ENCODE results near the gene MNX1. TPM values are rescaled to one million over a fixed set of nuclear protein-coding genes. Genes with fewer than 3 reads are reported as not detected.

The MNX1 gene
- total RNA-seq, 2 experiments from 2014 or later, result 4.4 to 4.7 TPM

GRCh38 chr7:157058701-157059100 lies 48.2 kb upstream of the MNX1 start:
- intact Hi-C loops (cut with micrococcal nuclease; ENCODE audit: unreplicated experiment), result no loop called here
- DNase-seq (ENCODE audit: low spot score), result no peak
- ChIA-PET POLR2A (no interaction called here), CTCF (ENCODE audit: unreplicated experiment) (no interaction called here)
- Histone ChIP-seq H3K9me3 (ENCODE audit: low read length) (no peaks in the 10 kb centered on the region), H3K27ac (ENCODE audit: low read depth, low read length, poor library complexity, severe bottlenecking) (no peak overlapping the region), H3K4me3 (ENCODE audit: low read depth, low read length, poor library complexity, severe bottlenecking) (no peak overlapping the region), H3K4me1 (ENCODE audit: insufficient read depth, low read length, poor library complexity, severe bottlenecking) (no peaks in the 10 kb centered on the region), H2AFZ (ENCODE audit: low read length) (no peak overlapping the region), H3K36me3 (ENCODE audit: insufficient read depth, low read length) (no peaks in the 10 kb centered on the region), H3K4me2 (ENCODE audit: low read length) (no peak overlapping the region), H3K79me2 (ENCODE audit: insufficient read depth, low read depth, low read length) (no peaks in the 10 kb centered on the region), H3K9me2 (ENCODE audit: insufficient read depth, low read length) (no peaks in the 10 kb centered on the region), H4K20me1 (ENCODE audit: insufficient read depth, low read length) (no peaks in the 10 kb centered on the region)
- no peak for TF ChIP-seq EZH2phosphoT487 (IDR thresholded peaks at IDR 0.05; ENCODE audit: borderline replicate concordance, low read depth, low read length)
- BruUV-seq (replicated peaks), result no TSS peak

GRCh38 chr7:157058068-157058467 lies 47.6 kb upstream of the MNX1 start:
- no peak for DNase-seq (ENCODE audit: low spot score)
- intact Hi-C loops (cut with micrococcal nuclease; ENCODE audit: unreplicated experiment), result no loop called here
- Histone ChIP-seq H3K4me1 (ENCODE audit: insufficient read depth, low read length, poor library complexity, severe bottlenecking) (no peaks in the 10 kb centered on the region), H3K9me3 (ENCODE audit: low read length) (no peaks in the 10 kb centered on the region), H4K20me1 (ENCODE audit: insufficient read depth, low read length) (no peaks in the 10 kb centered on the region), H3K36me3 (ENCODE audit: insufficient read depth, low read length) (no peaks in the 10 kb centered on the region), H3K4me2 (ENCODE audit: low read length) (no peak overlapping the region), H3K79me2 (ENCODE audit: insufficient read depth, low read depth, low read length) (no peaks in the 10 kb centered on the region), H3K27ac (ENCODE audit: low read depth, low read length, poor library complexity, severe bottlenecking) (no peak overlapping the region), H3K9me2 (ENCODE audit: insufficient read depth, low read length) (no peaks in the 10 kb centered on the region), H3K4me3 (ENCODE audit: low read depth, low read length, poor library complexity, severe bottlenecking) (no peak overlapping the region), H2AFZ (ENCODE audit: low read length) (no peak overlapping the region)
- POLR2A ChIA-PET, result no interaction called here
- BruUV-seq (replicated peaks), result no TSS peak
- no peak for TF ChIP-seq CTCF (conservative IDR thresholded peaks at IDR 0.05; ENCODE audit: low read length)
- TF ChIP-seq EZH2phosphoT487 (IDR thresholded peaks at IDR 0.05; ENCODE audit: borderline replicate concordance, low read depth, low read length), result no peak
- CTCF ChIA-PET (ENCODE audit: unreplicated experiment), result no interaction called here

GRCh38 chr7:157056957-157057902 lies 46.8 kb upstream of the MNX1 start:
- intact Hi-C loops (cut with micrococcal nuclease; ENCODE audit: unreplicated experiment), result no loop called here
- no peak overlapping the region for H3K4me3 ChIP-seq (ENCODE audit: low read depth, low read length, poor library complexity, severe bottlenecking)
- no peaks in the 10 kb centered on the region for H3K36me3 ChIP-seq (ENCODE audit: insufficient read depth, low read length)
- H3K27ac ChIP-seq (ENCODE audit: low read depth, low read length, poor library complexity, severe bottlenecking), result no peak overlapping the region
- no peak overlapping the region for H2AFZ ChIP-seq (ENCODE audit: low read length)
- CTCF ChIA-PET (ENCODE audit: unreplicated experiment), result no interaction called here
- no peaks in the 10 kb centered on the region for H4K20me1 ChIP-seq (ENCODE audit: insufficient read depth, low read length)
- DNase-seq (ENCODE audit: low spot score), result no peak
- BruUV-seq (replicated peaks), result no TSS peak
- no peak overlapping the region for H3K4me2 ChIP-seq (ENCODE audit: low read length)
- H3K9me3 ChIP-seq (ENCODE audit: low read length), result no peaks in the 10 kb centered on the region
- no peaks in the 10 kb centered on the region for H3K9me2 ChIP-seq (ENCODE audit: insufficient read depth, low read length)
- POLR2A ChIA-PET, result no interaction called here
- TF ChIP-seq EZH2phosphoT487 (IDR thresholded peaks at IDR 0.05; ENCODE audit: borderline replicate concordance, low read depth, low read length) (no peak), CTCF (conservative IDR thresholded peaks at IDR 0.05; ENCODE audit: low read length) (no peak)
- H3K4me1 ChIP-seq (ENCODE audit: insufficient read depth, low read length, poor library complexity, severe bottlenecking), result no peaks in the 10 kb centered on the region
- no peaks in the 10 kb centered on the region for H3K79me2 ChIP-seq (ENCODE audit: insufficient read depth, low read depth, low read length)

Data from OCI-LY7 (cell line).